C4-2B (cell line): Measurements from ENCODE around the gene IL16.

Experiments
- H3K27ac ChIP-seq: fragments of 450-650 bp; 2 replicates; pipeline ENCODE4 v1.5.1; 2017
- ZFX ChIP-seq: fragments of 450-650 bp; IDR thresholded peaks from 2 replicates; pipeline ENCODE4 v1.6.1; 2017
- TF ChIP-seq, protein P1 (sequence below): fragments of 450-650 bp; conservative IDR thresholded peaks from 2 replicates; pipeline ENCODE4 v1.5.1; 2017; ENCODE audit warnings: mild to moderate bottlenecking

The IL16 gene

DNA sequence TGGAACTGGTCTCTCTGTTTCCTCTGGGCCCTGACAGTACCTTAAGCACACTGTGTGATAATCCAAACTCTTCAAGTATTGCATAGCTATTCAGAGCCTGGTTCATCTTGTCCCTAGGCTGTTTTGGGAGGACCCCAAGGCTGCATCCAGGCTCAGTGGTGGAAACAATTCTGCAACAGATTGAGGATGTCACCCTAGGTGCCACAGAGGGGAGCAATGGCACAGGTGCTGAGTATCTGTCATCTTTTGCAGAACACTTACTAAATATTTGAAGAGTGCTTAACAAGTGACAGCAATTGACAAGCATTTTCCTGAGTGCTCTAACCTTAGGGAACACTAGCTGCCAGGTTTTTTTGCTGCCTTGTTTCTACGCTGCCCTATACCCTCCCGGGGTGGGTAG lies 99.5 kb downstream of the IL16 start:
- TF ChIP-seq, protein P1, sequence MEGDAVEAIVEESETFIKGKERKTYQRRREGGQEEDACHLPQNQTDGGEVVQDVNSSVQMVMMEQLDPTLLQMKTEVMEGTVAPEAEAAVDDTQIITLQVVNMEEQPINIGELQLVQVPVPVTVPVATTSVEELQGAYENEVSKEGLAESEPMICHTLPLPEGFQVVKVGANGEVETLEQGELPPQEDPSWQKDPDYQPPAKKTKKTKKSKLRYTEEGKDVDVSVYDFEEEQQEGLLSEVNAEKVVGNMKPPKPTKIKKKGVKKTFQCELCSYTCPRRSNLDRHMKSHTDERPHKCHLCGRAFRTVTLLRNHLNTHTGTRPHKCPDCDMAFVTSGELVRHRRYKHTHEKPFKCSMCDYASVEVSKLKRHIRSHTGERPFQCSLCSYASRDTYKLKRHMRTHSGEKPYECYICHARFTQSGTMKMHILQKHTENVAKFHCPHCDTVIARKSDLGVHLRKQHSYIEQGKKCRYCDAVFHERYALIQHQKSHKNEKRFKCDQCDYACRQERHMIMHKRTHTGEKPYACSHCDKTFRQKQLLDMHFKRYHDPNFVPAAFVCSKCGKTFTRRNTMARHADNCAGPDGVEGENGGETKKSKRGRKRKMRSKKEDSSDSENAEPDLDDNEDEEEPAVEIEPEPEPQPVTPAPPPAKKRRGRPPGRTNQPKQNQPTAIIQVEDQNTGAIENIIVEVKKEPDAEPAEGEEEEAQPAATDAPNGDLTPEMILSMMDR, result no peak
- TF ChIP-seq ZFX, result no peak
- no peak overlapping the region for H3K27ac ChIP-seq

DNA sequence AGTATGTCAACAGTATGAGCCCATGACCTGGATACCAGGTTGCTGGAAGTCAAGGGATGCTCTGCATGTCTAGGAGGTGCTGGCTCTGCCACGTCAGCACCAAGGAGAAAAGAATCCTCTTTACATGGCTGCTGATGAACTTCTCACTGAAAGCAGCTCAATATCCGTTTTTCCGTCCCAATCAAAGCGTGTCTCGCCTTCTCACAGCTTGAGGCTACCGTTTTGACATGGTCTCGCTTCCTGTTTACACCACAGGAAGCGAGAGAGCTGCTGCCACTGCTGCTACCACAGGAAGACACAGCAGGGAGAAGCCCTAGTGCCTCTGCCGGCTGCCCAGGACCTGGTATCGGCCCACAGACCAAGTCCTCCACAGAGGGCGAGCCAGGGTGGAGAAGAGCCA lies 100.0 kb downstream of the IL16 start:
- no peak overlapping the region for H3K27ac ChIP-seq
- no peak for TF ChIP-seq ZFX
- TF ChIP-seq, protein P1, result no peak

DNA sequence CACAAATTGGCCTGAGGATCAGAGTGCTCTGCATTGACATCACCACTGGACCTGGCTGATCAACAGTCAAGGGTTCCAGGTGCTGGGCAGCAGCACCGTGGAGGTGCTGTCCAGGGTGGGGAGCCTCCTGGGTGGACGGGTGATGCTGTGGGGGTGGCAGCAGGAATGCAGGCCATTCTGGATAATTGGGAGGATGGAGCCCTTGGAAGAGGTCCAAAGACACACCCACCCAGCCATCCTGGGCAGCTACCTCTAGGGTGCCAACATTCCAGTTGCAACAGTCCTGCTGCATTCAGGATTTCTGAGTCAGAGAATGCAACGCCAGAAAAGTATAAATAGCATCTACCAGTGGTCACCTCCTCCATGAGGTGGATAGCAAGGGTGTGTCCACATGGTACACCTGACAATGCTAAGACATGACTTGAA lies 100.5 kb downstream of the IL16 start:
- TF ChIP-seq, protein P1, result no peak
- no peak for TF ChIP-seq ZFX
- no peak overlapping the region for H3K27ac ChIP-seq

DNA sequence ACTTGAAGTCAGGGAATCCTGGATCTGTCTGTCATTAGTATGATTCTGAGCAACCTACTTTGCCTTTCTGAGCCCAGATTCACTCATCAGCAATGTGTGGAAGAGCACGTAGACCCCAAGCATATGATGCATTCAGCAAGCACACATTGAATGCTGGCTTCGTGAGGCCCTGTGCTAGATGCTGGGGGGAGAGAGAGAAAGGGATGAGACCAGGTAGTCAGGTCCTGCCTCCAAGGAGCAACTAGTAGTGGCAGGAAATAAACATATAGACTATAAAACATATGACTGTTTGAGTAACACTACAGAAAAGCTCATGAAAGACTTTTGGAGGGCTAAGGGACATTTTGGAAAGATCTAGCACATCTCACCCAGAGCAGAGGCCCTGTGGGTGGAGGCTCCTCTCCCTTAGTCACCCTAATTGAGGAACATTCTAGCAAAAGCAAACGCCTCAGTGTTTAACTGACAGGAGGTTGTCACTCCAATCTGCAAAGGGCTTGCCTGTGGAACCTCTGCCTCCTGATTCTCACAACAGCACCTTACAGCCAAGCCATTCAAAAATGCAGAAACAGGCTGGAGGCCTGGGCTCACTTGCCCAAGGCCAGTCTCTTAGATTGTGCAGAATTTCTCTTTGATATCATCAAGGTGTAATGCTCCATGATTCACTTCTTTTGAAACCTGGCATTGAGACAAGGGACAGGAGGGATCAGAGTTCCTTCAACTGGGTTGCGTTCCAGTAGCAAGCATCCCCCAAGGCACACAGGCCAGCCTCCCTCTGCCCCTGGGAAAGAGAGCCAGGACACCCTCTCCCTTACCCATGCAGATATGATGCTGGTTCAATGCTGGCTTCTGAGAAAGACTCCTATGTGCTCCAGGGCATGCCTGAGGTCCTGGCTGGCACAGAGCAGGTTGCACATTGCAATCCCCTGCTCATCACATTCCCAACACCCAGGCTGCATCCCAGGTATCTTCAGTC lies 101.2 kb downstream of the IL16 start:
- TF ChIP-seq, protein P1, result no peak
- no peak for TF ChIP-seq ZFX
- H3K27ac ChIP-seq, result no peak overlapping the region

DNA sequence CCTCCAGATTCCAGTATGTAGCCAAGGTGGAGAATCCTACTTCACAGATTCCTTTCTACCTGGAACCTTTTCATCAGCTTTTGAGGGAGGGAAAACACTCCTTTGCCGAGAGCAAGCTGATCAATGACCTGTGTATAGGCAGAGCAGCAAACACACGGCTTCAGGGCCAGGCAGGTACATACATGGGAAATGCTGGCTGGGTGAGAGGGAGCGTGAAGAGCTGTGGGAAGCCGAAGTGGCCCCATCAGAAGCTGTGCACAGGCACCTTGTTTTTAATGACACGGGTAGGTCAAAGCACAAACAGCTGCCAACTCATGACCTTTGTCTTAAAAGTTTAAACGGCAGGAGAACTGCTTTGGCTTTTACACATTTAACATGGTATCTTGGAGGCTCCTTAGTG lies 101.9 kb downstream of the IL16 start:
- no peak for TF ChIP-seq ZFX
- TF ChIP-seq, protein P1, result no peak

DNA sequence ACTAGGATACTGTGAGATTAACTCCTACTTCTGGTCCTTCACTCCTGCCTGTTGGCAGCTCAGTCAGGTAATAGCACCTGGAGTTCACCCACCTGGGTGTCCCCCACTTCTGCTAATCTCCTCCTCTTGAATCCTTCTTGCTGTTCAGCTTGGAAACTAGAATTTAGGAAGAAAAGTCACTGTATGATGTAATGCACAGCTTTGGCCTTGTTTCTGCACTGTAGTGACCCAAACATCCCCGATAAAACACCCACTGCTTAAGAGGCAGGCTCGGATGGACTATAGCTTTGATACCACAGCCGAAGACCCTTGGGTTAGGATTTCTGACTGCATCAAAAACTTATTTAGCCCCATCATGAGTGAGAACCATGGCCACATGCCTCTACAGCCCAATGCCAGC lies 102.5 kb downstream of the IL16 start:
- TF ChIP-seq ZFX, result no peak
- TF ChIP-seq, protein P1, result no peak
- no peak overlapping the region for H3K27ac ChIP-seq

More for the DNA sequence above, 101.9 kb downstream of the IL16 start:
- H3K27ac ChIP-seq, result no peak overlapping the region

DNA sequence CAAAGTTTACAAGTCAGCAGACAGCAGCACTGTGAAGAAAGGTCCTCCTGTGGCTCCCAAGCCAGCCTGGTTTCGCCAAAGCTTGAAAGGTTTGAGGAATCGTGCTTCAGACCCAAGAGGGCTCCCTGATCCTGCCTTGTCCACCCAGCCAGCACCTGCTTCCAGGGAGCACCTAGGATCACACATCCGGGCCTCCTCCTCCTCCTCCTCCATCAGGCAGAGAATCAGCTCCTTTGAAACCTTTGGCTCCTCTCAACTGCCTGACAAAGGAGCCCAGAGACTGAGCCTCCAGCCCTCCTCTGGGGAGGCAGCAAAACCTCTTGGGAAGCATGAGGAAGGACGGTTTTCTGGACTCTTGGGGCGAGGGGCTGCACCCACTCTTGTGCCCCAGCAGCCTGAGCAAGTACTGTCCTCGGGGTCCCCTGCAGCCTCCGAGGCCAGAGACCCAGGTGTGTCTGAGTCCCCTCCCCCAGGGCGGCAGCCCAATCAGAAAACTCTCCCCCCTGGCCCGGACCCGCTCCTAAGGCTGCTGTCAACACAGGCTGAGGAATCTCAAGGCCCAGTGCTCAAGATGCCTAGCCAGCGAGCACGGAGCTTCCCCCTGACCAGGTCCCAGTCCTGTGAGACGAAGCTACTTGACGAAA lies 103.1 kb downstream of the IL16 start:
- TF ChIP-seq, protein P1, result no peak
- no peak for TF ChIP-seq ZFX
- H3K27ac ChIP-seq, result no peak overlapping the region
